Nucleus accumbens (tissue), 56 donors: ENCODE results near the gene DNAJC2.
"Not testable (repeated sequence)": the region's sequence is repeated elsewhere in the genome, so short reads cannot be mapped to it uniquely, and the experiment has no call there.

ENCODE experiments used
- DNase-seq, 56 donors: peaks; one replicate each; lab custom pipeline; 2025; lab: John Stamatoyannopoulos, UW

The DNAJC2 gene

GRCh38 chr7:103274867-103275266 lies 69.7 kb downstream of the DNAJC2 start:
- not testable (repeated sequence) for DNase-seq

GRCh38 chr7:103273374-103273773 lies 71.2 kb downstream of the DNAJC2 start:
- DNase-seq: not testable (repeated sequence)

- not testable (repeated sequence) for DNase-seq
Observed at GRCh38 chr7:103266229-103266628, 78.3 kb downstream of the DNAJC2 start.

- DNase-seq: not testable (repeated sequence)
Observed at GRCh38 chr7:103264054-103264453, 80.5 kb downstream of the DNAJC2 start.
